HFF-Myc (cell line): ENCODE results near the gene PDE6C.

ENCODE experiments used
- DNase-seq: peaks from one replicate; pipeline ENCODE4 v3.0.0-alpha.2; 2011; ENCODE audit warnings: low read depth; ENCODE audit errors: extremely low read depth
- H3K4me3 ChIP-seq: replicated peaks from 2 replicates; pipeline ENCODE4 v1.5.1; 2011; ENCODE audit warnings: low read depth, mild to moderate bottlenecking, control low read depth, low read length
- CTCF ChIP-seq: IDR thresholded peaks from 2 replicates; pipeline ENCODE4 v1.5.1; 2012; ENCODE audit warnings: mild to moderate bottlenecking, low read depth, low read length, control low read depth; ENCODE audit errors: missing control alignments

PDE6C gene

DNA sequence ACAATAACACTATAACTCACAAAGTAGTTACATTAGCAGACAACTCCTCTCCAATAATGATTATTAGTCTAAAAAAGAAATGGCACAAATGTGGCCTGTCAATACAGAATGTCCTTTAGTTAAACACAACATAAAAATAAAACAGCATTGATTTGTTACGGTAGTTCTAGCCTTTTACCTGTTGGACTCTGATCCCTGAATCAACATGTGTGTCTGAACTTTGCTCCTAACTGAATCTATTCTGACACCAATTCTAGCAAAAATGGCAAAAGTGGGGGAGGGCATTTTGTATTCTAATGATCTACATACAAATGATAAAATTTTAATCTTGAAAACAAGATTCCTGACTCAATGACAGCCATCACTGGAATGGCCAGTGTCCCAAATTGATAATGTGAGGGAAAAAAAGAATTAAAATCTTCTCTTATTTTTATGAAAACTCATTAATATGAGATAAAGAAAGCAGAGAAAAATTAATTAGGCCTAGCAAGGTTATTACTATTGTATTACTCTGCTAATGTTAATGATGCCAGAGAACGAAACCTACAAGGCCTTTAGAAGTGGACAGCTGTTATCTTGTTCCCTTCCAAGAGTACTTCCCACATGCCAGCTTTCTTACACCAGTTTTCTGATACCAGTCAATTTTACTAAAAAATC is 59.8 kb downstream of the PDE6C start:
- TF ChIP-seq CTCF = no peak
- no peak overlapping the region for H3K4me3 ChIP-seq
- DNase-seq = no peak

GRCh38 chr10:93672890-93673289 is 60.6 kb downstream of the PDE6C start:
- TF ChIP-seq CTCF = no peak

DNA sequence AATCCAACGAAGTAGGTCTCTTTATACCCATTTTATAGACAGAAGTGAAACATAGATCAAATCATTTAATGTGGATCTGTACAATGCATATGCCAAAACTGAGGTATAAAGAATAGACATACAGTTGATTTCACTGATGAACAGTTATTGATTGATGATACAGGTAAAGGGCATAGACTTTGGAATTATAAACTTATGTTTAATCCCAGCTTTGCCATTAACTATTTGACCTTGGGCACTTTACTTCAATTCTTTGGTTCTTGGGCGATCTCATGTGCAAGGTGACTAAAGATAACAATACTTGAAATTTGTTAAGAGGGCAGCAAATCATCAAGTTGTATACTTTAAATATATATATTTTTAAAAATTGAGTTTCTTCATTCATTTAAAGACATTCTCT is 61.5 kb downstream of the PDE6C start:
- no peak for TF ChIP-seq CTCF
- DNase-seq = no peak
- no peak overlapping the region for H3K4me3 ChIP-seq

More at GRCh38 chr10:93672890-93673289, 60.6 kb downstream of the PDE6C start:
- H3K4me3 ChIP-seq = no peak overlapping the region
- no peak for DNase-seq

DNA sequence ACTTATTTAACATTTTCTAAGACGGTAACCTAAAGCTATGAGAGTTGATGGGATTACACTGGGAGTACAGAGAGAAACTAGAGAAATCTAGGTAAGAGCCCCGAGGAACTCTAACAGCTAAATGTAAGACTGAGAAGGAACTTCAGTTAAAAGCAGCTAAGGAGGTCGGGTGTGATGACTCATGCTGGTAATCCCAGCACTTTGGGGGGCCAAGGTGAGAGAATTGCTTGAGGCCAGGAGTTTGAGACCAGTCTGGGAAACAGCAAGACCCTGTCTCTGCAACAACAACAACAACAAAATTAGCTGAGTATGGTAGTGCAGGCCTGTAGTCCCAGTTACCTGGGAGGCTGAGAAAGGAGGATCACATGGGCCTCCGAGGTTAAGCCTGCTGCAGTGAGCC is 66.0 kb downstream of the PDE6C start:
- DNase-seq = no peak
- no peak overlapping the region for H3K4me3 ChIP-seq
- TF ChIP-seq CTCF = no peak

DNA sequence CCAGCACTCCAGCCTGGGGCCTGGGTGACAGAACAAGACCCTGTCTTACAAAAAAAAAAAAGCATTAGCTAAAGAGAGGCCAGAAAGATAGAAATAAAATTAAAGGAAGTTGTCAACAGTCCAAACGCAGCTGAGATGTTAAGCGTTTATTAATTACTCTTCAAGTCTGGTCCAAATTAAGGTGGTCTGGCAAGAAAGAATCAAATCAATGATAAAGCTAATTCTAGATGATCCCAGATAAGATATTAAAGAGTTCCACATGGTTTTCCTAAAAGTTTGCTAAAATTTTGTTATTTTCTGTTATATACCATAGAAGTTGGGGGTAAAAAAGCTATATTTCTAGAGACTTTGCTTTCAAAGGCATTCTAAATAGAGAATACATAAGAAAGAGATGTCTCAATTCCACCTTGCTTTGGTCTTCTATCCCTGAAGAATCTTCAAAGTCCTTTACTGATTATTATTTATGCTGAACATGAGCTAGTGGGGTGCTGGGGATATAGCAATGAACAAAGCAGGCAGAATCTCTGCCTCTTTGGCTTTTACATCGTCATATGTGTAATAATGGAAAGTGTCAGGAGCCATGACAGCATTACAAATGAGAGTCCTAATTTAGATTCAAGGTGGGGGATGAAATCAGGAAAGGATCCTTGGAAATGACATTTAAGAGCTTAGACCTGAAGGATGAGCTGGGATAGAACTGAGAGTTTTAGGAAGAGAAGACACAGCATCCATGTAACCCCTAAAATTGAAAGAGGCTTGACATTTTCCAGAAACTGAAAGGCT is 66.7 kb downstream of the PDE6C start:
- DNase-seq = no peak
- no peak overlapping the region for H3K4me3 ChIP-seq
- TF ChIP-seq CTCF = no peak

- TF ChIP-seq CTCF = no peak
- H3K4me3 ChIP-seq = no peak overlapping the region
- DNase-seq = no peak
Observed at GRCh38 chr10:93680412-93681047, 68.2 kb downstream of the PDE6C start.
